Muscle of back (tissue), 11 donors: Measurements from ENCODE around the gene FAM180A. TPM values are rescaled to one million over a fixed set of nuclear protein-coding genes. Genes with fewer than 3 reads are reported as not detected.

ENCODE experiments used
- DNase-seq, 3 donors: peaks; one replicate each; pipeline versions ENCODE4 v3.0.0 to v3.0.0-alpha.2; 2013
- polyA plus RNA-seq, 10 donors: library from polyadenylated mRNA; unstranded; fragments of 120-200 nt; gene quantifications; one replicate each; pipeline ENCODE4 v1.2.1, GENCODE V29; 2013; ENCODE audit not compliant: insufficient read length in 10 of 10

The FAM180A gene
- polyA plus RNA-seq, 10 donors = 0.13 to 1.1 (median 0.56) TPM; not detected in 3

DNA sequence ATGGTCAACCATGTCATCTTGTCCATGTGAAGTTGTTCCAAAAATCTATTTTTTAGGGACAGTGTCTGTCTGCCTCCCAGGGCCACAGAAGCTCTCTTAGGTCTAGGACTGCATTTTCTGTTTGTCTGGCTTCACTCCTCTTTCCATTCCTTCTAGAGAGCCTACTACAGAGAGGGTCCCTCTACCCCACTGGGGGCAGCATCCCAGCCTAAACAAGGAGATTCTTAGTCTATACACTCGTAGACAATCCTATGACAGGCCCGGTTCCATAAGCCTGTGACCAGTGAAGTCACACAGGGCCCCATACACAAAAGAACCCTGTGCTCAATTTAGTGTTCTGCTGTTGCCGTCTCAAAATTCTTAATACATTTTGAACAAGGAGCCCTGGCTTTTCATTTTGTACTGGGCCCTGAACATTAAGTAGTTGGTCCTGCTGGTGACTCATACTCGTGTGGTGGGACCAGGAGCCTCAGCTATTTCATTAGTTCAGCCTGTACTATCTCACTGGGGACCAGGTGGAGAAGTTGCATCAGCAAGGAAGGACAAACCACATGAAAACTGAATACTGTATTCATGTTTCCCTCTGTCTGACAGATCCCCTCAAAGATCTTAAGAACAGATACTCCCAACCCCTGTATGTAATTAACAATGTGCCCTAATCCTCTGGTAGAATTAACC, 23.5 kb upstream of the FAM180A start:
- DNase-seq = no peak

DNA sequence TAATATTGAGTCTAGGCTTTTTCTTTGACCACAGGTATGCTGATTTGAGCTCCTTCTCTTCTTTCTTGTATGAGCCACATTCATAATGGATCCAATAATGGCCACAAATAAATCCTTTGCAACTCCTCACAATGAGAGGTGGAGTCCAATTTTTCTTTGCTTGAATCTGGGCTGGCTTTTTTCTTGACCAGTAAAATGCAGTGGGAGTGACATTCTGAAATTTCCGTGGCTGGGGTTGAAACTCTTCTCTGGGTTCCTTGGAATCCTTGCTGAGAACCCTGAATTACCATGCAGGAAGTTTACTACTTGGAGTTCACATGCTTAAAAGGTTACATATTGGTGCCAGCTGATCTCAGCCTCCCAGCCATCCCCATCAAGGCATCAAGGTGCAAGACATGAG, 22.4 kb upstream of the FAM180A start:
- no peak for DNase-seq

DNA sequence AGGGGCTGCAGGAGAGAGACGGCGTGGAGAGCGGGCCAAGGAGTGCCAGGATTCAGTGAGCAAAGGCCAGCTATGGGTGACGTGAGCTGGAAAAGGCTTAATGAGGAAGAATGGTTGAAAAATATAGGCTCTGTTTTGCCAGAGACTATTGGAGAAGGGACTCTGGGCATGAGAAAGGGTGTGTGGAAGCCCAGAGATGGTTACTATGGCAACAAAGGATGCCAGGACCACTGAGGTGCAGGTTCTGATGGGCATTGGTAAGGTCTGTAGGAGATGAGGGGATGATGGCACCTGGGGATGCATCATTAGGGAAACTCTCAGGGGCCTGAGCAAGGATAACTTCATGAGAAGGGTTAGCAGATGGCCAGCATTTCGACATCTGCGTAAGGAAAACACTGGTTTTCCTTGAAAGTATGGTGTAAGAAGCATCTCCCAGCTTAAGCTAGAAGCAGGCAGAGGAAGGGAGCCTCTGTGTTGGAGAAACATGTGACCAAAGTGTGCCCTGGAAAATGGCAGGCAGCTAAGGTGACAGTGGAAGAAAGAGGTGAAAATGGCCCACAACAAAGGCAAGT, 21.6 kb upstream of the FAM180A start:
- DNase-seq = no peak

GRCh38 chr7:135769005-135769802, 20.6 kb upstream of the FAM180A start:
- DNase-seq = no peak

DNA sequence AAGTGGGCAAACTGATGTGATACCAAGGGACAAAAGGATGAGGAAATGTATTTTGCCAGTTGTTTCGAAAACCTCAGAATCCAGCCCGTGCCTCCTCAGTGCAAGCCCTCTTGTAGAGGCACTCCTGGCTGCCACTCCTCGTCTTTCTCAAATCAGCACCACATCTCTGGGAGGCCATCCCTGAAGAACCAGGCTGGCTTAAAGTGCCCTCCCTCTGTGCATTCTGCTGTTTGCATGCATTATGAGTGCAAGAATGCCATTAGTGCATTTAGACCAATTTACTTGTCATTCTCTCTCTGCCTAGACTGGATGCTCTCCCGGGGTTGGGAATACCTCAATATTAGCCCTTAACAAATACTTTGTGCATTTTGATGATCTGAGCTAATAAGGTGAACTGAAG, 19.9 kb upstream of the FAM180A start:
- DNase-seq = no peak

DNA sequence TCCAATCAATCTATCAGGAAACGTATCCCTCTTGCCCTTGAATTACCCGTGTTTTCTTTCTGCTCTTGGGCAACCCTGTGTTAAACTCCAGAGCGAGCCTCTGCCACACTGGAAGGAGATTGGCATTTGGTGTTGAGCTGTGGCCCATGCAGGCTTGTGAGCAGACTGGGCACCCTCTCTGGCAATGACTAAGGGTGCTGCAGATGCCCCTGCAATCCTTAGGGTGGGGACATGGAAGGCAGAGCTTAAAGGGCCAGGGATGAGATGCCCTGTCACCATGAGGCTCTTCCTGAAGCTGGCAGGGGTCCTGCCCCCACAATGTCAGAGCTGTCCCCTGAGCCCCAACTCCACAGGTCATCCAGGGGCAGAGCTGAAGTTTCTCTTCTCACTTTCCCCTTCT, 19.5 kb upstream of the FAM180A start:
- DNase-seq = no peak

DNA sequence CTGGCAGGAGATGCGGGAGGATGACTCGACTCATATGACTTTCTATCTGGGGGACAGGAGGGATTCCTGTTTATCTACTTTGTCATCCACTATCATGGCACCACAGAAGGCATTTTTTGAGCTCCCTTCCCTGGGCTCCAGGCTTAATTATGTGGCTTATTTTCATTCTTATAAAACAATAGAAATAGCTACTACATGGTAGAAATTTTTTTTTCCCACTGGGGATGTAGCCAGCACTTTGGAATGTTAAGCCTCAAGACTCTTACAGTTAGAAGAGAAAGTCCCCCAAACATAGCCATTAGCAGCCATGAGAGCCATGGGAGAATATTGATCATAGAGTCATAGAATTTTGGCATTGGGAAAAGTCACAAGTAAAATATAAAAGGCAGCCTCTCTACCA, 14.6 kb upstream of the FAM180A start:
- no peak for DNase-seq

- DNase-seq = no peak
These were observed 13.3 kb upstream of the FAM180A start for GRCh38 chr7:135761751-135762488.

DNA sequence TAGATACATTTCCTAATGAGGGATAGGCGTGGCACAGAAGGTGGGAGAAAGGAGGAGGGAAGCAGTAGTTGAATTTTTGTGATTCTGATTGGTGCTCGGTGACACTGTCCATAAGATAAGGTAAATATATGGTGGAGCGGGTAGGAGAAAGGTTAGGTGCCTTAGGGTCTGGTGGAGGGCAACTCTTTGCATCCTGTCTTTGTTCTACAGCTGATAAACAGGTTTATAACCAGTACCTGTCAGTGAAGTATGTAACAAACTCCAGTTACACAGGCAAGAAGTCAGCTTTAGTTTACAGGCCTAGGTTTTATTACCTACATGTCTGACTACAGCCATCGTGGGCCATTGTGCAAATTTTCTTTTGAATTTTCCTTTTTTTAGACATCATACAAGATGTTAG, 10.9 kb upstream of the FAM180A start:
- no peak for DNase-seq

DNA sequence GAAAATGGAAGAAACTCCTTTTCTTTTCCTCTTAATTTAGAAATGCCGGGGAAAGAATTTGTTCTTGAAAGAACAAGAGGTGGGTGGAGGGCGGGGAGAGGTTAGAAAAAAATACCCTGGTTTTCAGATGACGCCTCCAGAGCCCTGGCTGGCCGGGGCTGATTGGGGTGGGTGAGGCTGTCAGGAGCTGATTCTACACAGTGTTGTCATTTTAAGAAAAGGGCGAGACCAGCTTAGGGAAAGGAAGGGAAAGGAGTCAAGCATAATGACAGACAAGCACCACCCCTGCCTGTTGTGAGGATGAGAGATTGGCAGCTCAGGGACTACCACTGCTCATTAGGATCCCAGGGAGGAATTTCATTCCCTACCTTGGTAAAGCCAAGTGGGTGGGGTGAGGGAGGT, 9.9 kb upstream of the FAM180A start:
- peak in 1 of 3 donors; percentile 24 for DNase-seq

DNA sequence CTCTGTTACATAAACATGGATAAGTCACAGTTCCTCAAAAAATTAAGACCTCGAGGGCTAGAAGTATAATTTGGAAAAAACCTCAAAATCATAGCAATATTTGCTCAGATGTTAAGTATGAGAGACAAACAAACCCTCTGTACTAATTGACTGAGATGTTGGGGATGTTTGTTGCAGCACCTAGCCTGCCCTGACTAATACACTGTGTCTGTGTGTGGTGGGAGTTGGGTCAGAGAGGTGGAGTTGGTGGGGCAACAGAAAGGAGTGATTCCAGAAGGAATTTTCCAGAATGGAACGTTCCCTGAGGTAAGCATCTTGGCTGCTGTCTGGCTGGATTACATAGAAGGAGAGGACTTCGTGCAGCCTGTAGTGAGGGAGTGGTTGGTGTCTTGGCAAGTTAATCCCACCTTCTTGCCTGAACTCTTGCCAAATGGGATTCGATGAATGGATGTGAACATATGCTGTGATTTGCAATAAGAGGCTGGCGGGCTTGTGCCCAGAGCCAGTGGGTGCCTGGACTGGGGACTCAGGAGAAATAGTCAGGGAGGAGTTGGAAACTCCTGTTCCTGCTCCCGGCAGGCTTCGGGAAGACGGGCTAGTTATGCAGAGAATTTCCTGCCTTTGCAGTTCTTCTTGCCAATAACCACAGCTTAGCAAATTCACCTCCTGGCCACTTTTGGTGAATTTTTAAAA, 9.3 kb upstream of the FAM180A start:
- DNase-seq = peak in 2 of 3 donors; percentile 30 to 56

- no peak for DNase-seq
These were observed 7.6 kb upstream of the FAM180A start for GRCh38 chr7:135756191-135756590.

GRCh38 chr7:135755351-135755753, 6.7 kb upstream of the FAM180A start:
- peak in 1 of 3 donors; percentile 25 for DNase-seq

DNA sequence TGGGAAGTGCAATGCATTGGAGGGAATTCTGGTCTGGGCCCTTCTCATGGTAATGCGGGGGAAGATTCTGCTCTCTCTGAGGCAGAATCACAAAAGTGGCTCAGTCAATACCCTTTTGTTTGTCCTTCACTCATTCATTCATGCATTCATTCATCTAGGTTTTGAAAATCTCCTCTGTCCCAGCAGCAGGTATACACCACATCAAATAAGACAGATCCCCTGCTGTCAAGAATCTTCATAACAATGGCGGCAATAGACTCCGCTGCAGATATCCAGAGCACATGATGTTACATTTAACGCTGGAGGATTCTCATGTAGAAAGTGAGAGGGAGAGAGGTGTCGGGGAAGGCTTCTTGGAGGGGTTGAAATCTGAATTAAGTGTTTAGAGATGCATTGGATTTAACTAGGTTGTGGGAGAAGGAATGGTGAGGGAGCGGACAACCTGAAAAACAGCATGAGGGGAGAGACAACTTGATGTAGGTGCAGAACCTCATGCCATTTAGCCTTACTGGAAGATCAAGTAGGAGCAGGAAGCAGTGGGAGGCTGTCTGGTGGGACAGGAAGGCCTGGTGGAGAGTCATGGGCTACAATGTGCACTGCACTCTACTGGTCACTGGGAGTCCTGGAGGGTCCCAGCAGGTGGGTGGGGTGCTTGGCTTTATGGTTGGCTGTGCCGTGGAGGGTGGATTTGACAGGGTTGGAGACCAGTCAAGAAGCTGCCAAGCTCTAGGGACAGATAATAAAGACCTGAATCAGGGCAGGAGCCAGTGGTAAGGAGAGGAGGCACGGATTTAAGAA, 5.2 kb upstream of the FAM180A start:
- no peak for DNase-seq

DNA sequence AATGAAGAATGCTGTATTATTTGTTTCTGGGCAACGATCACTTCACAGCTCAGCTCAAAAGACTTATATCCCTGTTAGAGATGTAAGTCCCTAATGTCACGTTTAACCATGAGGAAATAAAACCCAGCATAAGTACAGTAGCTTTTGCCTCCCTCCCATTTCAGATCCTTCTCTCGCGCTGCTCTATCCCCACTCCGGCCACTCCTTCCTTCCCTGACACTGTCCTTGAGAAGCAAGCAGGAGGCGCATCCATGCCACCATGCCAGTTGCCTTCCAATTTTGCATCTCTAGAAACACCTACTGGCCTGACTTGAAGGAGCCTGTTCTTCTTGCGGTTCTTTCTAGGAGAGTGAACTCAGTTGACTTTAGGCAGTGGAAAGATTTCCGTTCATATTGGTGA, 1.2 kb downstream of the FAM180A start:
- no peak for DNase-seq

GRCh38 chr7:135745703-135746312, 2.8 kb downstream of the FAM180A start:
- DNase-seq = peak; percentile 46 to 95 (median 49)

DNA sequence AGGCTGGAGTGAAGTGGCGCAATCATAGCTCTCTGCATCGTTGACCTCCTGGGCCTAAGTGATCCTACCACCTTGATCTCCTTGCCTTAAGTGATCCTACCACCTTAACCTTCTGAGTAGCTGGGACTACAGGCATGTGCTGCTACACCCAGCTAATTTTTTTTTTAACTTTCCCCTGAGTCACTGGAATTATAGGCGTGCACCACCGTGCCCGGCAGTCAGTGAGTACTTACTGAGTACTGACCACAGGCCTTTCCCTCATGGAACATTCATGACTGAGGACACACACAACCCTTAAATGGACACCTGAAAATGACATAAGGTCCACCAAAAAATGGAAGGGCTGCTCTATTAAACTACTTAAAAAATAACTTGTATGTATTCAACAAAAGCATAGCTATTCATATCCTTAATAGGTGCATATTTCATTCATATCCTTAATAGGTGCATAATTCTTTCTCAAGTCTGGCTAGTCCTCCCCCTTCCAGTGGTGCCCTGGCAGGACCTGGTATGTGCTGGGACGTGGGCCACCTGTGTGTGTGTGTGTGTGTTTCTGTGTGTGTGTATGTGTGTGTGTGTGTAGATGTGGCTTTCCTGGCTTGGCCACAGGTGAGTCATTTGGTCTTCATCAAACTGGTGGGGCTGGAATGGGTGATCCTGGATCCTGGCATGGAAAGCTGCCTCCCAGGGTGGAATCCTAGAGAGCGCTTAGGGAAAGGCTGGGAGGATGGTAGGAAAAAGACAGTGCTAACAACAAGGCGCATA, 3.5 kb downstream of the FAM180A start:
- DNase-seq = no peak

DNA sequence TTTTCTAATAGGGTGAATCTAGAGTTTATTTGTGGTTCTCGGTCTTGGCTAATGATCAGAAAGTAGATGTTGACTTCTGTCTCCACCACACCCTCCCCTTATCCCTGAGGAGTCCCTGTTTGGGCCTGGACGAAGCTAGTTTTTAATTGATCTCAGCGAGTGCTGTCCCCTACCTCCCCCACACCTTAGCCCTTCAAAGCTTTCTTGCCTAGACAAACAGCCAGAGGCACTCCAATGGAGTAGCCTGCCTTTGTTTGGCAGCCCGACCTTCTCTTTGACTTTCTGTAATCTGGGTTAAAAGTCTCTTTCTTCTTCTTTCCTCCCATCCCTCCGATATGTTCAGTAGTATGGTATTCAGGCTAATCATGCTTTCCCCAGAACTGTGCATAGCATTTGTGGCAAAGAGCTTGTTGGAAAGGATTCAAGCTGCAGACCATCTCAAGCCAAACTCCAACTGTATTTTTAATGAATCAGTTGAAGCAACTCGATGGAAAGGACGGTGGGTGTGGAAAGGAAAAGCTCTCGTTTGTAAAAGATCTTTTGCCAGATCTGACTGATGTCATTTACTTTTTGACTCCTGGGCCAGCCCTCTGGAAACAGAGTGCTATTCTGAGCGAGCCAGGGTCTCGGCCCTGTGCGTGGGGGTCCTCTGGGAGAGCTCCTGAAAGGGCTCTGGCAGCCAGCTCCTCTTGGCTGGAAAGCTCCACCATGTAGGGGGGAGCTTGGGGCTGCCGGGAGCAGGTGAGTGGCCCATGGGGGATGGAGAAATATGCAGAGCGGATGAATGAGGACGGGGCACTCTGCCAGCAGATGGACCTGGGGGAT, 4.5 kb downstream of the FAM180A start:
- DNase-seq = peak; percentile 63 to 72 (median 63)

DNA sequence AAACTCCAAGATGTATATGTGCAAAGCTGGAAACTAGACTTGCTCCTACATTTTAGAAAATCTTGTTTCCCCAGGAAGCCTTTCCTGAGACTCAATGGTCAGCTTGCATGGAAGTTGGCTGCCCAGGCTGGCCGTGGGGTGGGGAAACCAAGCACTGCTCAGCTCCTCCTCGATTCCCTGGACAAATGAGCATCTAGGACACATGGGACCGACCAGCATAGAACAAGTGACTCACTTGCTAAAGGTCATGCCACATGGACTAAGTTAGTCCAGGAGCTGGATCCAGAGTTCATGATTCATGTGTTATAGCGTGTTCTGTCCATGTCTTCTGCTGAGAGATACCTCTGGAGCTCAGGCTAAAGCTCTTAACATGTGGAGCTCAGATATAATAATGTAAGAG, 6.2 kb downstream of the FAM180A start:
- no peak for DNase-seq
